HepG2 (cell line): ENCODE results near the gene OTULINL. TPM values are rescaled to one million over a fixed set of nuclear protein-coding genes. Genes with fewer than 3 reads are reported as not detected.

Source experiments
- ATAC-seq: fragments of 200-7000 bp; cut with Tn5 transposase; 3 replicates; pipeline ENCODE4 v1.9.1; 2020; ENCODE audit warnings: mild to moderate bottlenecking, moderate library complexity
- BruUV-seq: library from RNA; stranded (reverse); fragments of 400-500 nt; replicated peaks from 2 replicates; lab custom pipeline; 2021; lab: Mats Ljungman, UMichigan
- CTCF ChIA-PET: fragments of 300-600 bp; formaldehyde crosslinking; extraction: SDS; loops from one replicate; lab custom pipeline; 2021; ENCODE audit warnings: low total read pairs, inconsistent platforms, low intra/inter-chr PET ratio; lab: Yijun Ruan, JAX
- POLR2A ChIA-PET: fragments of 350-600 bp; sonication (Branson Sonifier 250); formaldehyde crosslinking; loops from one replicate; lab custom pipeline; 2020; ENCODE audit warnings: antibody characterized with exemption, inconsistent platforms; lab: Yijun Ruan, JAX
- DNase-seq: peaks from one replicate; pipeline ENCODE4 v3.0.0-alpha.2; 2015; ENCODE audit warnings: low spot score
- FAIRE-seq: peaks from 3 replicates; lab custom pipeline; 2011; peaks lifted over from hg19 to GRCh38; lab: Jason Lieb, UNC
- H2AFZ ChIP-seq: one replicate; pipeline ENCODE4 v1.6.1; 2011; ENCODE audit warnings: low read length, inconsistent platforms
- H3K27ac ChIP-seq: fragments of 300-600 bp; 3 replicates; pipeline ENCODE4 v1.8.0; 2011; ENCODE audit warnings: mixed run types, mild to moderate bottlenecking, mixed read lengths, low read length, inconsistent platforms; ENCODE audit not compliant: insufficient read depth; ENCODE audit errors: extremely low read length
- H3K27me3 ChIP-seq, 2 experiments: fragments of 200-600 bp in 1 of 2; 2 replicates in 1 of 2; 3 replicates in 1 of 2; pipeline versions ENCODE4 v1.6.0 to v1.8.0; 2011; ENCODE audit warnings: low read length in 2 of 2, mild to moderate bottlenecking in 2 of 2, moderate library complexity in 2 of 2, inconsistent platforms in 1 of 2; ENCODE audit not compliant: insufficient read depth in 2 of 2, control insufficient read depth in 1 of 2
- H3K36me3 ChIP-seq, 2 experiments: fragments of 200-600 bp in 1 of 2; replicated peaks in 1 of 2; 2 replicates in 1 of 2; 3 replicates in 1 of 2; pipeline versions ENCODE4 v1.5.1 to v1.8.0; 2011; ENCODE audit warnings: low read length in 2 of 2, inconsistent platforms in 1 of 2; ENCODE audit not compliant: insufficient read depth in 2 of 2, control insufficient read depth in 1 of 2
- H3K4me1 ChIP-seq: 2 replicates; pipeline ENCODE4 v1.5.1; 2012; ENCODE audit warnings: low read length, inconsistent platforms; ENCODE audit not compliant: insufficient read depth
- H3K4me2 ChIP-seq: 2 replicates; pipeline ENCODE4 v1.6.0; 2011; ENCODE audit warnings: low read depth, low read length, inconsistent platforms
- H3K4me3 ChIP-seq, 3 experiments: fragments of 200-600 bp in 1 of 3; sonication (generic), shearing (Covaris generic) in 1 of 3; replicated peaks in 1 of 3; 2 replicates each; pipeline ENCODE4 v1.5.1; 2011 to 2016; ENCODE audit warnings: low read length in 3 of 3, inconsistent platforms in 2 of 3, low read depth in 2 of 3, mild to moderate bottlenecking in 2 of 3, control low read depth in 1 of 3, mixed read lengths in 1 of 3; ENCODE audit not compliant: insufficient read depth in 1 of 3
- H3K79me2 ChIP-seq: one replicate; pipeline ENCODE4 v1.6.1; 2011; ENCODE audit warnings: low read length, inconsistent platforms; ENCODE audit not compliant: insufficient read depth
- H3K9ac ChIP-seq: 2 replicates; pipeline ENCODE4 v1.6.0; 2011; ENCODE audit warnings: mild to moderate bottlenecking, low read depth, low read length, inconsistent platforms; ENCODE audit not compliant: insufficient read depth
- H3K9me3 ChIP-seq: 2 replicates; pipeline ENCODE4 v1.5.1; 2012; ENCODE audit warnings: mild to moderate bottlenecking, low read length
- H4K20me1 ChIP-seq: 2 replicates; pipeline ENCODE4 v1.6.0; 2011; ENCODE audit warnings: inconsistent platforms, mild to moderate bottlenecking, low read length, moderate library complexity; ENCODE audit not compliant: insufficient read depth
- ATF7 ChIP-seq, 2 experiments: fragments of 450-650 bp in 1 of 2; sonication (generic) in 1 of 2; formaldehyde crosslinking in 1 of 2; IDR thresholded peaks; 2 replicates each; pipeline versions ENCODE4 v1.4.0 to v1.6.1; 2016 to 2020; ENCODE audit warnings: antibody characterized with exemption in 1 of 2, mild to moderate bottlenecking in 1 of 2, missing genetic modification reagents in 1 of 2
- CEBPB ChIP-seq: IDR thresholded peaks from 2 replicates; pipeline ENCODE4 v1.6.1; 2011; ENCODE audit warnings: low read depth, low read length, improper control_type of control experiment, borderline replicate concordance
- CHCHD3 ChIP-seq: sonication (generic); formaldehyde crosslinking; IDR thresholded peaks from 2 replicates; pipeline ENCODE4 v1.8.0; 2022; ENCODE audit warnings: mild to moderate bottlenecking, missing genetic modification reagents, moderate library complexity
- FOXK1 ChIP-seq: sonication (generic); formaldehyde crosslinking; IDR thresholded peaks from 2 replicates; pipeline ENCODE4 v1.4.0; 2020; ENCODE audit warnings: low read depth, missing genetic modification reagents, borderline replicate concordance
- GATA4 ChIP-seq: sonication (generic); IDR thresholded peaks from 2 replicates; pipeline ENCODE4 v1.6.1; 2016; ENCODE audit warnings: antibody characterized with exemption, low read depth, borderline replicate concordance
- TCF7L2 ChIP-seq: IDR thresholded peaks from 2 replicates; pipeline ENCODE4 v1.6.1; 2011; ENCODE audit warnings: mild to moderate bottlenecking, low read depth, low read length, moderate library complexity
- ZNF382 ChIP-seq: sonication (generic); formaldehyde crosslinking; IDR thresholded peaks from 2 replicates; pipeline ENCODE4 v1.5.0; 2020; ENCODE audit warnings: missing genetic modification reagents, mild to moderate bottlenecking, borderline replicate concordance
- ZNF567 ChIP-seq: sonication (generic); formaldehyde crosslinking; IDR thresholded peaks from 2 replicates; pipeline ENCODE4 v1.8.1; 2023; ENCODE audit warnings: mild to moderate bottlenecking, missing genetic modification reagents, borderline replicate concordance
- ZNF607 ChIP-seq: sonication (generic); formaldehyde crosslinking; IDR thresholded peaks from 2 replicates; pipeline ENCODE4 v1.5.1; 2020; ENCODE audit warnings: missing genetic modification reagents, mild to moderate bottlenecking, borderline replicate concordance
- ZNF749 ChIP-seq: sonication (generic); formaldehyde crosslinking; IDR thresholded peaks from 2 replicates; pipeline ENCODE4 v1.8.0; 2022; ENCODE audit warnings: mild to moderate bottlenecking, missing genetic modification reagents, moderate library complexity, borderline replicate concordance
- WGBS: methylation state at CpG from one replicate; pipeline ENCODE4 v1.1.6; 2017; ENCODE audit warnings: low lambda C conversion rate; 5-methylcytosine and 5-hydroxymethylcytosine counted together
- in situ Hi-C: cut with HindIII; loops from 2 replicates; pipeline ENCODE4 v1.10.0; 2017; ENCODE audit warnings: low pct_unique_long_range_greater_than_20kb; ENCODE audit not compliant: extremely low pct_ligation_motif_present
- intact Hi-C: fragments of 100-400 bp; cut with micrococcal nuclease; formaldehyde crosslinking; loops from one replicate; pipeline ENCODE4 v1.10.0; 2022; ENCODE audit not compliant: unreplicated experiment
- polyA plus RNA-seq, 8 experiments: library from polyadenylated mRNA; depleted of rRNA in 3 of 8; stranded (reverse) in 7 of 8; unstranded in 1 of 8; fragments of >200 nt; fragmentation: Illumina TruSeq in 4 of 8; extraction: Trizol in 4 of 8; gene quantifications; 2 replicates each; pipeline versions ENCODE4 v1.2.1 to v1.2.3, GENCODE V29; 2011 to 2016; ENCODE audit warnings: low read depth in 4 of 8, missing spikeins in 1 of 8, mixed read lengths in 1 of 8; ENCODE audit not compliant: insufficient read depth in 1 of 8
- total RNA-seq, 5 experiments: library from RNA; depleted of rRNA; stranded (reverse); fragments of >200 nt; fragmentation: Illumina TruSeq; extraction: Trizol; gene quantifications; 2 replicates each; pipeline ENCODE4 v1.2.3, GENCODE V29; 2016; ENCODE audit warnings: low read depth in 1 of 5

The OTULINL gene
- total and polyA plus RNA-seq, 2 of the 13 experiments (the other 11 are each of a cell fraction or from before 2014, with no cell fraction given): 0.04 to 0.40 TPM

GRCh38 chr5:14650052-14650451 lies 68.5 kb downstream of the OTULINL start (continued):
- TF ChIP-seq CHCHD3 (no peak), ZNF749 (CRISPR knock-in tag) (no peak), ZNF607 (CRISPR knock-in tag) (no peak), ZNF567 (no peak)

- in situ Hi-C loops: no loop called here
- H4K20me1 ChIP-seq: no peaks in the 10 kb centered on the region
- H3K4me3 ChIP-seq: no peak overlapping the region
- TF ChIP-seq CEBPB (peak; percentile 42; the same call in 1 of the 2 replicates), TCF7L2 (no peak), GATA4 (no peak), ZNF382 (CRISPR knock-in tag) (no peak), ATF7 (IDR thresholded peaks at IDR 0.05) (peak; percentile 65), ATF7 (CRISPR knock-in tag; IDR thresholded peaks at IDR 0.05) (no peak), FOXK1 (CRISPR knock-in tag) (no peak)
- H3K4me2 ChIP-seq: no peak overlapping the region
- ATAC-seq: no peak
- no peaks in the 10 kb centered on the region for H3K36me3 ChIP-seq
- DNase-seq: no peak
- H2AFZ ChIP-seq: no peak overlapping the region
- no TSS peak for BruUV-seq
- no peaks in the 10 kb centered on the region for H3K9me3 ChIP-seq
- WGBS: 3% methylated on average over 4 of the region's 4 CpGs
- no peaks in the 10 kb centered on the region for H3K79me2 ChIP-seq
- CTCF ChIA-PET: no interaction called here
- FAIRE-seq: no peak
- intact Hi-C loops: no loop called here
- peaks cover 2% of the 10 kb centered on the region for H3K4me1 ChIP-seq
- H3K27ac ChIP-seq: no peak overlapping the region
- H3K9ac ChIP-seq: no peak overlapping the region
- POLR2A ChIA-PET: interaction anchor here (1.1 kb wide), 1 partner anchor 9 kb away, joined by 3 read pairs; the partner anchor contains the start of gene OTULIN
- H3K27me3 ChIP-seq: 0 out of 5 replicates have a peak, but pooled peaks cover 0 to 3% of the 10 kb centered on the region in 2 experiments
Measured at GRCh38 chr5:14655146-14655741, 73.7 kb downstream of the OTULINL start.
